ENCODE measurements around the gene NEUROD2. TPM values are rescaled to one million over a fixed set of nuclear protein-coding genes. Genes with fewer than 3 reads are reported as not detected.

NEUROD2 gene
- total RNA-seq, 1 donor from 2014 or later = not detected

DNA sequence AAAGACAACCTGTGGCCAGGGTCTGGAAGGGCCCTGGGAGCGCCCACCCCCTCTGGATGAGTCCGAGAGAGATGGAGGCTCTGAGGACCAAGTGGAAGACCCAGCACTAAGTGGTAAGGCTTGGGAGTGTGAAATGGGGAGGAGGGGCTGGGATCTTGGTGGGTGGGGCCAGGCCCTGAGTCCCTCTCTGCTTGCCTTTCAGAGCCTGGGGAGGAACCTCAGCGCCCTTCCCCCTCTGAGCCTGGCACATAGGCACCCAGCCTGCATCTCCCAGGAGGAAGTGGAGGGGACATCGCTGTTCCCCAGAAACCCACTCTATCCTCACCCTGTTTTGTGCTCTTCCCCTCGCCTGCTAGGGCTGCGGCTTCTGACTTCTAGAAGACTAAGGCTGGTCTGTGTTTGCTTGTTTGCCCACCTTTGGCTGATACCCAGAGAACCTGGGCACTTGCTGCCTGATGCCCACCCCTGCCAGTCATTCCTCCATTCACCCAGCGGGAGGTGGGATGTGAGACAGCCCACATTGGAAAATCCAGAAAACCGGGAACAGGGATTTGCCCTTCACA lies 28.0 kb upstream of the NEUROD2 start:
- DNase-seq (ENCODE audit: low spot score) = no peak

GRCh38 chr17:39634384-39634871 lies 26.7 kb upstream of the NEUROD2 start:
- DNase-seq (ENCODE audit: low spot score) = no peak

DNA sequence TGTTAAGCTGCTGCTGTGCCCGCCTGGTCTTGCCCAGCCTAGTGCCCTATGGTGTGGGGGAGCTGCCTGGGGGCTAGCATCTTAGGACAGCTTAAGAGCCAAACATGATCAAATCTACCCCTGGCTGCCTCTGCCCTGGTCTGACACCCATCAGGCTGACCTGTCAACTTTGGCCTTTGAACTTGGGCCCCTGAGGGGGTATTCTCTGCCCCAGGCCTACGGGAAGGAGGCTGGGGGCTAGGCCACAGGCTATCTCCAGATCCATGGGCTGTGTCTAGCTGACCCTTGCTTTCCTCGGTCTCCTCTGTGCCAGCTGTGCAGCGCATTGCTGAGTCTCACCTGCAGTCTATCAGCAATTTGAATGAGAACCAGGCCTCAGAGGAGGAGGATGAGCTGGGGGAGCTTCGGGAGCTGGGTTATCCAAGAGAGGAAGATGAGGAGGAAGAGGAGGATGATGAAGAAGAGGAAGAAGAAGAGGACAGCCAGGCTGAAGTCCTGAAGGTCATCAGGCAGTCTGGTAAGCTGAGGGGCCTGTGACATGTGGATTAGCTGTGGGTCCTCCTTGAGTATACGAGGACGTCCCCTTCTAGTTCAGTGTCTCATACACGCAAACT lies 26.0 kb upstream of the NEUROD2 start:
- no peak for DNase-seq (ENCODE audit: low spot score)

DNA sequence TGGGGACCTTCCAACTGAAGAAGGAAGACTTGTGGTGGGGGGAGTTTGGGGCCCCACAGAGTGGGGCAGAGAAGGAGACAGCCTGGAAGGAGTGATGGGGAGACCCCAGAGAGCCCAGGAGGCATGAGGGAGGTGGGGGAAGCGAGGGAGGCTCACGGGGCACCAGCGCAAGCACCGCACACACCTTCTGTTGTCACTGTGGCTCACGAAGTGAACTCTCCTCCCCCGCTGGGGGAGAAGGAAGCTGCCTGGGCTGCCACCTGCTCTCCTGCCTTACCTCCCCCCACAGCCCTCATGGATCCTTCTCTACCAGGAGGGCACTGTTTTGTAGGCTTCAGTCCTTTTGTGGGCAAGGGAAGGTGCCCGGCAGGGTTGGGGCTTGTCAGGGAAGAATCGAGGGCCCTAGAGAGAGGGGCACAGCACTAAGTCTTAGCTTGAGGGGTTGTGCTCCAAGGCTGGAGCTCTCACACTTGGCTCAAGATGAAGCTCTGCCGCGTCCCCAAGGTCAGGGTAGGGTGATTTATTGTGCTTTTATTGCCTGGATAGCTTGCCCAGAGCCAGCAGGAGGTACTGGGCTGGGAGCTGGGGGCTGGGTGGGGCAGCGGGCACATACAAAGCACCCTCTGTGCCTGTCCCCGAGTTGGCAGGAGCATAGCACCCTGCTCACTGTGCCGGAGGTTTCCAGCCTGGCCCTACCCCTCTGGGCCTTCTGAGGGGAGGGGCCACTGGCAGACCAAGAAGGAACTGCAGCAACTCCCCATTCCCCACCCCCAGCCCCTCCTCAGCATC lies 24.6 kb upstream of the NEUROD2 start:
- DNase-seq (ENCODE audit: low spot score) = no peak

GRCh38 chr17:39631403-39631802 lies 23.7 kb upstream of the NEUROD2 start:
- DNase-seq (ENCODE audit: low spot score) = no peak

- DNase-seq (ENCODE audit: low spot score) = no peak
Measured at GRCh38 chr17:39629898-39630297, 22.2 kb upstream of the NEUROD2 start.

GRCh38 chr17:39629494-39629880 lies 21.8 kb upstream of the NEUROD2 start:
- no peak for DNase-seq (ENCODE audit: low spot score)

DNA sequence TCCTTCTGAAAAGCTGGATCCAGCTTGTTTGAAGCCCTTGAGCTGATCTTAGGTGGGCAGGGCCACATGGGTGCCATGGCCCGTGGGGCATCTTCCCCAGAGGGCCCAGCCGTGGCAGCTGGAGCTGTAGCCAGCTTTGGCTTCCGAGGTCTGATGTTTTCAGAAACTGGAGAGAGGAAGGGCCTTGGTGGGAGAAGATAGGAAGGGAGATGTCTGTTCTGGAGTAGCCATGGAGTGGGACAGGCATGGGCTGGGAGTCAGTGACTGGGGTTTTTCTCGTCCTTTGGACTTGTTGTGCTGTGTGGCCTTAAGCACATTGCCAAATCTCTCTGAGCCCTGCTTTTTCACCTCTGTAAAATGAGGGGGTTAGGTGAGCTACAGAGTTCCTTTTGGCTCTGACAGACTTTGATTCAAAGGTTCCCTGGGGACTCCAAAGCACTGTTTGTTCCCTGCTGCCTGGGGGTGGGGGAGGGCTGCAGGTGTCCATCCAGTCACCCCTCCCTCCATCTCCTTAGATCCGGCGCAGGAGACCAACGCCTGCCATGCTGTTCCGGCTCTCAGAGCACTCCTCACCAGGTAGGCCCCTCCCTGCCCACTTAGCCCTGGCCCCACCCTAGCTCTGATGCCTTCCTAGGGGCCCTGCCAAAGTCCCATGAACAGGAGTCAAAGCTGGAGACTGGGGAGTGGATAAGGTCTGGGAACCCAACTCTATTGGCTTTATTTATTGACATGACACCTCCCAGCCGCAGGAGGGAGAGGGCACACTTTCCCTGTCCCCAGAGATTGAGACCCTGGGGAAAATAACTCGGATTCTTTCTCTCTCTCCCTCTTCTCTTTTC lies 21.2 kb upstream of the NEUROD2 start:
- DNase-seq (ENCODE audit: low spot score) = no peak

DNA sequence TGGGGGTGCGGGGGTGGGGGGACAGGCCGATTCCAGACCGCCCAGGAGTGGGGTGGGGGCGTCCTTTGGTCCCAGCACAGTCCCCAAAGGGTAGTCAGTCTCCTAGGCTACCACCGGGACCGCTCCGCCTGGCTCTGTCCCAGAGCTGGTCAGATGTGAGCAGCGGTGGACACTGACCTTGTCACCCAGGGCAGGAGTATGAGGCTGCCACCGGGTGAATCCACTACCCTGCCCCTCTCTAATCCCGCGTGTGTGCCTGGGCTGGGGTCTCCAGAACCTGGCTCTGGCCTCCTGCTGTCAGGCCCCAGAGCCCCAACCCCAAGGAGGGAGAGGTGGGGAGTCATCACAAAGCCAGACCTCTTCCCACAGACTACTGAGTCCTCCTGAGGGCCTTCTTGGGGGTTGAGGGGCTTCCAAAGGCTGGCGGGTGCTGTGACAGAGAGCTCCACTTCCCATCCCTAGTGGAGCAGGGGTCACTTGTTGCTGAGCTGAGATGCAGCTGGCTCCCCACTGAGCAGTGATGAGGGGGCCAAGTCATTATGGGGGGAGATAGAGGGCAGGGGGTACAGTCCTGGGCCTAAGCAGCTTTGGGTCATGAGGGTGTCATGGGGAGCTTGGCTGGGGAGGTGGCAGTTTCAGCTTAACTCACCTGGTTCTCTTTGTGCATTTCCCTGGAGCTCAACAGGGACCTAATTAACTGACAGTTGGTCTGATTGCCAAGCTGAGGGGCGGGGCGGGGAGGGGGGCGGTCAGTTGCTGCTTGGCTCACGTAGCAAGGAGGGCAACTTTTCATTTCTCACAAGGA lies 20.2 kb upstream of the NEUROD2 start:
- no peak for DNase-seq (ENCODE audit: low spot score)

GRCh38 chr17:39627047-39627711 lies 19.5 kb upstream of the NEUROD2 start:
- DNase-seq (ENCODE audit: low spot score) = no peak

DNA sequence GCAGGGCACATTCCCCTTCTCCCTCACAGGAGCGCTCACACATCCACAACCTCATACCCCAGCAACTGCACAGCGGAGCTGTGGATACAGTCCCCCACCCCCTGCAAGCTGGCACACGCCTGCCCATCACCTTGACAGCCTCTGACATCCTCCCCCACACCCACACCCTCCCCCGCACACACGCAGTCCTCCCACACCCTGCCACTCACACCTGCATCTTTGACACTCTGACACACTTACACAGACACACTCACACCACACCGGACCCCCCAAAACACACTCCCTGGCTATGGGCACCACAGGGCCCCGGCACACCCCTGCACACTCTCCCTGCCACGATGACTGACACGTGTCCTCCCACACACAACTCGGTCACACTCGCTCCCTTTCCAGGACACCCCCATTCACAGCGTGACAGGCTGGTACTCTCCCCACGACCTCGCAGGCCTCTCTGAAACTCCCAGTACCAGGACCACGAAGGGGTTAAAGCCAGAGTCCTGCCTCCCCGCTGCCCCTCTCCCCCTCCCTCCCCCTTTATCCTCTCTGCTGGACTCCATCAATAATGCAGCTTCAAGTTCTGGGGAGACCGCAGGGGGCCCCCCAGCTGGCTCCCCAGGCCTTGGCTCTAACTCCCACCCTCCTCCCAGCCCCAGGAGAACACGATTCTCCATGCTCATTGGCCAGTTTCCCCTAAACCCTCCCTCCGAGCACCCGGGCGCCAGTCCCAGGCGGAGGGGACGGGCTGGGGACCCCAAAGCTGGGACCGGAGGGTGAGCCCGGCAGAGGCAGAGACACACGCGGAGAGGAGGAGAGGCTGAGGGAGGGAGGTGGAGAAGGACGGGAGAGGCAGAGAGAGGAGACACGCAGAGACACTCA lies 18.7 kb upstream of the NEUROD2 start, which contains the start of gene PPP1R1B:
TSS of gene PPP1R1B (plus strand) at position 782 of the 876 bp plus-strand sequence. CDS start 441 bp downstream, outside the sequence.
- no peak for DNase-seq (ENCODE audit: low spot score)

DNA sequence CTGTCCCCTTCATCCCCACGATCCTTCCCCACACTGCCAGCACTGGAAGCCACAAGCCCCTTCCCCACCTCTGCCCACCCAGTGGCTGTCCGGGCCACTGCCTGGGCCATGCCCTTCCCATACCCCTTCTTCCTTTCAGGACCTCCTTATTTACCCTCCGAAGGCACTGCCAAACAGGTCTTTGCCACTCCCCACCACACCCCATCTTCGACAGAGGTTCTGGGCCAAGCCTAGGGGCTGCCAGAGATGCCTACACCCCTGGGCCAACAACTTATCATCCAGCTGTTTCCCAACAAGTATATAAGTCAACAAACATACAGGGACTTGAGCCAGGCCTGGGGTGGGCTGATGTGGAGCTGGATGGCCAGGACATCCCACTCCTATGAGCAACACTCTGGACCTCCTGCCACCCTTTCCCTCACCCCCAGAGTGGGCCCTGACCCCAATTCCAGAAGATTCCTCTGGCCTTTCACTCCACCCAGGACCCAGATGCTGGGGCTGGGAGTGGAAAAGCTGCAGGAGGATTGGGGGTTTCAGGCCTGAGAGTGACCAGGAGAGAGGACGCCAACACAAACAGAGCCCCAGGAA lies 17.6 kb upstream of the NEUROD2 start:
- no peak for DNase-seq (ENCODE audit: low spot score)

GRCh38 chr17:39624313-39624712 lies 16.6 kb upstream of the NEUROD2 start:
- DNase-seq (ENCODE audit: low spot score) = no peak

- DNase-seq (ENCODE audit: low spot score) = peak; percentile 87
Measured at GRCh38 chr17:39623356-39623950, 15.7 kb upstream of the NEUROD2 start.

DNA sequence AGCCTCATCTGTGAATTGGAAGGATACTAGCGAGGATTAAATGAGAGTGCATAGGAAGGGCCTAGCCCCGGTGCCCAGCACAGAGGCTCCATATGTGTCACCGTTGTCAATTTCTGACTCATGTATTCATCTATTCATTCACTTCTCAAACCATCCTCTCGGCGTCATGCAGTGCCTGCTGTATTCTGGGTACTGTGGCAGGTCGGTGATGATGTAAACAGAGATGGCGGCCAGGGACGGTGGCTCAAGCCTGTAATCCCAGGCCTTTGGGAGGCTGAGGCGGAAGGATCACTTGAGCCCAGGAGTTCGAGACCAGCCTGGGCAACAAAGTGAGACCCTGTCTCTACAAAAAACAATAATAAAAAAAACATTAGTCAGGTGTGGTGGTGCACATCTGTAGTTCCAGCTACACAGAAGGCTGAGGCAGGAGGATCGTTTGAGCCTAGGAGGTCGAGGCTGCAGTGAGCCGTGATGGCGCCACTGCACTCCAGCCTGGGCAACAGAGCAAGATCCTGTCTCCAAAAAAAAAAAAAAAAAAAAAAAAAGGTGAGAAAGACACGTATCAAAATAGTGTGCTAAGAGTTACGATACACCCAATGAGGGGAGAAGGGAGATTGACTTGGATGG lies 14.8 kb upstream of the NEUROD2 start:
- no peak for DNase-seq (ENCODE audit: low spot score)

GRCh38 chr17:39621523-39622379 lies 14.0 kb upstream of the NEUROD2 start:
- peak; percentile 91 for DNase-seq (ENCODE audit: low spot score)

DNA sequence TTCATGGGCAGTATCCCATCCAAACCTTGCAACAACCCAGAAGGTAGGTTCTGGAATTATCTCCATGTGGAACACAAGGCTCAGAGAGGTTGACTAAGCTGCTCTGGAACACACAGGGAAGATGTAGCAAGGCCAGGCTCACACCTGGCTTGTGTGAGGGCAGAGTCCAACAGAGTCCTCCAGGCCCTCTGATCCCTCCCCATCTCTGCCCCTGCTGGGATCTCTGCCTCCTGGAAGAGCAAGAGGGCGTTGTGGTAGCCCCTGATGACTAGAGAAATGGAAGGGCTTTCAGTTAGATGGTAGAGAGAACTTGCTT lies 12.0 kb upstream of the NEUROD2 start:
- no peak for DNase-seq (ENCODE audit: low spot score)
